Psoas muscle (tissue), 8 donors: ENCODE data around the gene ZNF771. TPM values are rescaled to one million over a fixed set of nuclear protein-coding genes. Genes with fewer than 3 reads are reported as not detected.

Experiments
- ATAC-seq, 4 donors: fragments of 200-7000 bp; cut with Tn5 transposase; one replicate each; pipeline ENCODE4 v1.9.1; 2020; ENCODE audit warnings: moderate library complexity in 3 of 4, mild to moderate bottlenecking in 2 of 4
- DNase-seq, 2 donors: peaks; one replicate each; pipeline ENCODE4 v3.0.0-alpha.2; 2020
- H3K27ac ChIP-seq: fragments of 200-600 bp; one replicate; pipeline ENCODE4 v1.8.0; 2022
- H3K27me3 ChIP-seq, 3 donors: fragments of 200-600 bp in 1 of 3; one replicate each; pipeline versions ENCODE4 v1.6.1 to v1.8.0; 2013 to 2022; ENCODE audit warnings: low read length in 2 of 3, mild to moderate bottlenecking in 2 of 3, moderate library complexity in 1 of 3; ENCODE audit not compliant: insufficient read depth in 3 of 3
- H3K36me3 ChIP-seq, 2 donors: fragments of 200-600 bp in 1 of 2; one replicate each; pipeline versions ENCODE4 v1.6.1 to v1.8.0; 2013 to 2022; ENCODE audit warnings: low read depth in 1 of 2, mild to moderate bottlenecking in 1 of 2, moderate library complexity in 1 of 2; ENCODE audit not compliant: insufficient read depth in 1 of 2
- H3K4me1 ChIP-seq: fragments of 200-600 bp; one replicate; pipeline ENCODE4 v1.8.0; 2022
- H3K4me3 ChIP-seq: fragments of 200-600 bp; one replicate; pipeline ENCODE4 v1.8.0; 2022; ENCODE audit warnings: mild to moderate bottlenecking
- H3K9me3 ChIP-seq: fragments of 200-600 bp; one replicate; pipeline ENCODE4 v1.8.0; 2022
- WGBS, 3 donors: extraction: QIAGEN DNeasy Blood & Tissue Kit; methylation state at CpG; one replicate each; pipeline versions ENCODE4 v1.1.6 to v1.1.7; 2013; 5-methylcytosine and 5-hydroxymethylcytosine counted together
- intact Hi-C, 2 donors: fragments of 100-400 bp; cut with DNase I; formaldehyde crosslinking; loops; one replicate each; pipeline versions ENCODE4 v1.11.0 to v1.14.2; 2022
- polyA plus RNA-seq, 3 donors: library from polyadenylated mRNA; stranded (reverse); fragments of 200-250 nt; gene quantifications; one replicate each; pipeline ENCODE4 v1.2.3, GENCODE V29; 2013
- total RNA-seq, 4 donors: library from RNA; stranded (reverse); fragmentation: NEBNext Ultra II Directional in 2 of 4; extraction: Animal tissue kit (Norgen Biotek cat#: 25700) in 2 of 4; gene quantifications; one replicate each; pipeline versions ENCODE4 v1.2.1 to v1.2.4, GENCODE V29; 2021 to 2023
- TF ChIP-seq, protein P1 (sequence below): fragments of 200-600 bp; IDR thresholded peaks from one replicate; pipeline ENCODE4 v1.8.0; 2022; ENCODE audit warnings: antibody characterized with exemption
- donor health status: healthy with polysubstance abuse.
- donor health status: DM: no; HTN: no; CAD: no; lungs with moderate emphysema.
- donor health status: Bipolar disorder and iron deficiency.
- donor health status: healthy.
- donor health status: DM: yes; HTN: yes; CAD: no.
- donor health status: DM: no; HTN: no; CAD: no.
- donor health status: DM: no; HTN: no; CAD: no.
- donor health status: DM: yes; HTN: yes; CAD: no.

Gene ZNF771
- total and polyA plus RNA-seq, 7 donors: 4.8 to 14.6 (median 7.4) TPM

DNA sequence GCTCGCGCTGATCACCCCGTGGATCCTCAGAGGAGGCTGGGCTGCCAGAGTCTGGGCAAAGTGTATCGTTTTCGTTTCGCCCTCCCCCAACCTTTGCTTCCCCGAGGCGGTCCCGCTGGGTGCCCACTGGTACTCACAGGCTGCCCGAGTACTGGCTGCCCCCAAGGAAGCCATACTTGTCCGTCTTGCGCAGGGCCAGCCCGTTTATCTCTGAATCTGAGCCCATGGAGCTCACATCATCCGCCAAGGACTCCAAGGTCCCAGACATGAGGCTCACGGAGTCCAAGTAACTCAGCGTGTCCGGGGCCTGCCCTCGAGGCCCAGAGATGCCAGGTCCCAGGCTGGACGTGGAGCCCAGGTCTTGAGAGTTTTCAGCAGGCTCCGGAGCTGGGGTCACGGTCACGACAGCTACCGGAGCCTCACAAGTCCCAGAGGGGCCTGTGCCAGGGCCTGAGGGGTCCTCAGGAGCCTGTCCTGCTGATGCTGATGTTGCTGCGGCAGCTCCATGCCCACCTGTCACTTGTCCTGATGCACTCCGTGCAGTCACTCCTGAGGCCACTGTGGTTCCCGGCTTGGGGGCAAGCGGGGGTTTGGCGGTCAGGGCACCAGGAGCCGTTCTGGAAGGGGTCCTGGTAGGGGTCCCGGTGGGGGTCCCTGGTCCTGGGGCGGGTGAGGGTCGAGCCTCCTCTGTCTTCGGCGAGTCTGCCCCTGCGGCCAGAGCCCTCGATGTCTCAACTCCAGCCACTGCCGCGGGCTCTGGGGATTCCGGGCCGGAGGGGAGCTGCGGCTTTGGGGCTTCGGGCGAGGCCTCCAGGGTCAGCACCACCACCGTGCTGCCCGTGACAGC, 38.1 kb upstream of the ZNF771 start:
- ATAC-seq (no peak), DNase-seq (peak in 1 of 2 donors; percentile 68)
- H3K9me3 ChIP-seq: no peaks in the 10 kb centered on the region
- TF ChIP-seq, protein P1, sequence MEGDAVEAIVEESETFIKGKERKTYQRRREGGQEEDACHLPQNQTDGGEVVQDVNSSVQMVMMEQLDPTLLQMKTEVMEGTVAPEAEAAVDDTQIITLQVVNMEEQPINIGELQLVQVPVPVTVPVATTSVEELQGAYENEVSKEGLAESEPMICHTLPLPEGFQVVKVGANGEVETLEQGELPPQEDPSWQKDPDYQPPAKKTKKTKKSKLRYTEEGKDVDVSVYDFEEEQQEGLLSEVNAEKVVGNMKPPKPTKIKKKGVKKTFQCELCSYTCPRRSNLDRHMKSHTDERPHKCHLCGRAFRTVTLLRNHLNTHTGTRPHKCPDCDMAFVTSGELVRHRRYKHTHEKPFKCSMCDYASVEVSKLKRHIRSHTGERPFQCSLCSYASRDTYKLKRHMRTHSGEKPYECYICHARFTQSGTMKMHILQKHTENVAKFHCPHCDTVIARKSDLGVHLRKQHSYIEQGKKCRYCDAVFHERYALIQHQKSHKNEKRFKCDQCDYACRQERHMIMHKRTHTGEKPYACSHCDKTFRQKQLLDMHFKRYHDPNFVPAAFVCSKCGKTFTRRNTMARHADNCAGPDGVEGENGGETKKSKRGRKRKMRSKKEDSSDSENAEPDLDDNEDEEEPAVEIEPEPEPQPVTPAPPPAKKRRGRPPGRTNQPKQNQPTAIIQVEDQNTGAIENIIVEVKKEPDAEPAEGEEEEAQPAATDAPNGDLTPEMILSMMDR: no peak
- peak overlapping the region; percentile 84 for H3K27ac ChIP-seq
- H3K27me3 ChIP-seq: no peaks in the 10 kb centered on the region
- 0 to 1% (median 1%) methylated on average over 43 to 45 of the region's 45 CpGs for WGBS, 3 donors
- H3K36me3 ChIP-seq: peaks cover 0 to 25% of the 10 kb centered on the region in 2 donors
- intact Hi-C loops: no loop called here
- peak overlapping the region; percentile 93 for H3K4me3 ChIP-seq
- peaks cover 50% of the 10 kb centered on the region for H3K4me1 ChIP-seq

DNA sequence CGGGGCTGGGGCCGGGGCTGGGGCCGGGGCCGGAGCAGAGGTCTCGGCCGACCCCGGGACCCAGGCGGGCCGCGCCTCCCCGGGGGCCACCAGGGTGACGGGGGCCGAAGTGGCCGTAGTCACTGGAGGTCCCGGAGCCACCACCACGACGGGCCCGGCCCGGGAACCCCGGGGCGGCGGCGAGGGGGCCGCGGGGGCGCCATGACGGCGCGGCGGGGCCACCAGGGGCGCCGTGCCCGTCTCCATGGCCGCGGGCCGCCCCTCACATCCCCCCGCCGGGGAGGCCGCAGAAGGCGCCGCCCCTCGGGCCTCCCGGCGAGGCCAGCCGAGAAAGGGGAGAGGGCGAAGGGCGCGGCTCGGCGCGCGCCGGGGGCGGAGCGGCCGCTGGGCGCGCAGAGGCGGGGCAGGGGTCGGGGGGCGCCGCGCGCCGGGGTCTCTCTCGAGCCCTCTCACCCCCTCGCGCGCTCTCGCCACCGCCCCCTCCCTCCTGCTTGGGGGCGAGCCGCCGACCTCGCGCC, 37.4 kb upstream of the ZNF771 start:
- TF ChIP-seq, protein P1: peak; percentile 26
- Histone ChIP-seq H3K27ac (peak overlapping the region; percentile 84), H3K27me3 (no peaks in the 10 kb centered on the region), H3K36me3 (peaks cover 0 to 18% of the 10 kb centered on the region in 2 donors), H3K9me3 (no peaks in the 10 kb centered on the region), H3K4me3 (peak overlapping the region; percentile 93), H3K4me1 (peaks cover 50% of the 10 kb centered on the region)
- intact Hi-C loops: loop anchor here in 1 of 2 donors (5.0 kb wide), 1 partner anchor 37 kb away; the partner anchor contains the start of gene ZNF771
- WGBS, 3 donors: 0 to 1% (median 0%) methylated on average over 6 to 76 of the region's 76 CpGs
- DNase-seq: no peak
- no peak for ATAC-seq

DNA sequence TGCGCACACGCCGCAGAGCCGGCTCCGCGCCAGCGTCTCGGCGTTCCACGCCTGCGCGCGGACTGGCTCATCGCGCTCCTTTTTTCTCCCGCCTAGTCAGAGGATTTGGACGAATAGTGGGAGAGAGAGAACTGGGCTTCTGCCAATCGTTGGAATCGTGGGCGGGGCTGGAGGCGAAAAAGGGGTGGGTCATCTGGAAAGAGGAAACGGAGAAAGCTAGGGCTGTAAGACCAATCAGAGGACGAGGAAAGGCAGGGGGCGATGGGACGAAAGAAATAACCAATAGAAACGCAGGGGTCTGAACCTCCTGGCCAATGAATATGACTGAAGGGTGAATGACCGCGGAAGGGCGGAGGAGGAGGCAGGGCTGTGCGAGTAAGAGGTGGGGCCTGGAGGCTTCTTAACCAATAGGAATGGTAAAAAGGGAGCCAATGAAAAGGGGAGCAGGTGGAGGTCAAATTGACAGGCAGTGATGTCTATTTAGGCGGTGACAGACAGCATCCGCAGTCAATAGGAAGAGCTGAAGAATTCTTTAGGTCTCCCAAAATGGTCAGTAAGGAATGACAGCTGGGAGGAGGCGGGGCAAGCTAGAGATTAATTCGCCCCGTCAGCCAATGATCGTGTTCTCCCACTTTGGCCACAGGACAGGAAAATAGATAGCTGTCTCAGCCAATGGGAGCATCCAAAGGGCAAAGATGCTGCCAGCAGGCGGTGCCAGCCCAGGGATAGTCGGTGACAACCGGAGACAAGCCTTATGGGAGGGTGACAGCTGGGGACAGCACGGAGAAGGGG, 36.8 kb upstream of the ZNF771 start, which contains the start of gene TBC1D10B:
Gene TBC1D10B, minus strand, starts transcription at position 39 of the 792 bp plus-strand sequence. CDS start 311 bp downstream, outside the sequence.
- intact Hi-C loops: loop anchor here in 1 of 2 donors (5.0 kb wide), 1 partner anchor 37 kb away; the partner anchor contains the start of gene ZNF771
- peak; percentile 96 to 98 for DNase-seq
- Histone ChIP-seq H3K9me3 (no peaks in the 10 kb centered on the region), H3K36me3 (peaks cover 0 to 11% of the 10 kb centered on the region in 2 donors), H3K4me3 (peak within 1 kb of the TSS; percentile 93), H3K27ac (peak within 1 kb of the TSS; percentile 97), H3K4me1 (peaks cover 53% of the 10 kb centered on the region), H3K27me3 (no peaks in the 10 kb centered on the region)
- TF ChIP-seq, protein P1: peak; percentile 16
- ATAC-seq: peak; percentile 76 to 87 (median 80)
- 0 to 1% (median 0%) methylated on average over 32 to 40 of the region's 40 CpGs for WGBS, 3 donors

DNA sequence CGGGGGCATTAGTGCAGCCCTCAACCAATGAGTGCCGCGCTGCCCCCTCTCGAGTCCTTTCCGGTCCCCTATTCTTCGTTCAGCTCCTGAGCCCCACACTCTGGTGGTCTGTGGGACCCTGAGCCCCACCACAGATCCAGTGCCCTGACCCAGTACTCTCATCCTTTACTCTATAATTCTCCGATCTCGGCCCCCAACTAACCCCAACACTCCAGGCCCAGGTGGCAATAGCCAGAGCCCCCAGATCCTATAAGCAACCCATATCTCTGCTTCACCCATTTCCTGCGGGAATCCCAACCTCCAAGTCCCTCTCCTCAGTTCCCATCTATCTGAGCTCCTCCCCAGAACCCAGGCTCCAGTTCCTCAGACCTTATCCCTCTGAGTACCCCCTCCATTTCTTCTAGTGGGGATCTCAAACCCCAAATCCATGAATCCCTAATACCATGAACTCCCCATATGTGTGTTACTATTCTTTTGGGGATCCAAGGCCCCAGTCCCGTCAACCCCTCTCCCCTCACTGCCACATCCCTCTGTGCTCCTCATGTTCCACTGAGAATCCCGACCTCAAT, 36.1 kb upstream of the ZNF771 start:
- Histone ChIP-seq H3K27me3 (no peaks in the 10 kb centered on the region), H3K4me3 (peak overlapping the region; percentile 65), H3K36me3 (peaks cover 0 to 8% of the 10 kb centered on the region in 2 donors), H3K4me1 (peaks cover 52% of the 10 kb centered on the region), H3K27ac (peak overlapping the region; percentile 97), H3K9me3 (no peaks in the 10 kb centered on the region)
- DNase-seq (no peak), ATAC-seq (no peak)
- TF ChIP-seq, protein P1: no peak
- WGBS, 3 donors: 12 to 14% (median 12%) methylated on average over 11 of the region's 11 CpGs
- intact Hi-C loops: loop anchor here in 1 of 2 donors (5.0 kb wide), 1 partner anchor 36 kb away; the partner anchor contains the start of gene ZNF771
